Pancreas (tissue), 10 donors: ENCODE measurements around the gene LRRC4B. TPM values are rescaled to one million over a fixed set of nuclear protein-coding genes. Genes with fewer than 3 reads are reported as not detected.

ENCODE experiments used
- ATAC-seq, 4 donors: fragments of 200-7000 bp; cut with Tn5 transposase; one replicate each; pipeline versions ENCODE4 v1.8.0 to v1.9.1; 2020; ENCODE audit warnings: mild to moderate bottlenecking in 4 of 4, moderate library complexity in 4 of 4
- DNase-seq, 6 donors: peaks; one replicate each; pipeline ENCODE4 v3.0.0-alpha.2; 2020
- FAIRE-seq: peaks from 2 replicates; lab custom pipeline; 2012; peaks lifted over from hg19 to GRCh38; lab: Jason Lieb, UNC
- H3K27ac ChIP-seq, 4 donors: fragments of 200-600 bp; sonication (generic); 1 replicate in 3 of 4; 2 replicates in 1 of 4; pipeline versions ENCODE4 v1.5.0 to v1.8.0; 2020
- H3K27me3 ChIP-seq, 4 donors: fragments of 200-600 bp; one replicate each; pipeline ENCODE4 v1.8.0; 2021
- H3K36me3 ChIP-seq, 3 donors: fragments of 200-600 bp; sonication (generic) in 1 of 3; one replicate each; pipeline versions ENCODE4 v1.5.0 to v1.8.0; 2020 to 2021
- H3K4me1 ChIP-seq, 3 donors: fragments of 200-600 bp; one replicate each; pipeline ENCODE4 v1.8.0; 2021
- H3K4me3 ChIP-seq, 4 donors: fragments of 200-600 bp; sonication (generic) in 2 of 4; one replicate each; pipeline versions ENCODE4 v1.5.0 to v1.8.0; 2020 to 2021
- H3K9me3 ChIP-seq, 4 donors: fragments of 200-600 bp; one replicate each; pipeline ENCODE4 v1.8.0; 2021
- CTCF ChIP-seq, 4 donors: fragments of 200-600 bp; sonication (generic) in 3 of 4; IDR thresholded peaks; one replicate each; pipeline versions ENCODE4 v1.5.0 to v1.8.0; 2021; ENCODE audit warnings: antibody characterized with exemption in 4 of 4
- WGBS, 2 donors: extraction: QIAGEN DNeasy Blood & Tissue Kit; methylation state at CpG; one replicate each; pipeline ENCODE4 v1.1.7; 2013; 5-methylcytosine and 5-hydroxymethylcytosine counted together
- intact Hi-C, 3 donors: fragments of 100-400 bp; cut with DNase I; formaldehyde crosslinking; loops; one replicate each; pipeline versions ENCODE4 v1.11.1 to v1.14.2; 2022
- polyA plus RNA-seq, 2 donors: library from polyadenylated mRNA; stranded (reverse); fragments of 200-250 nt; gene quantifications; one replicate each; pipeline ENCODE4 v1.2.3, GENCODE V29; 2013
- total RNA-seq, 6 donors: library from RNA; stranded (reverse); fragmentation: NEBNext Ultra II Directional in 4 of 6; extraction: Animal tissue kit (Norgen Biotek cat#: 25700) in 4 of 6; gene quantifications; one replicate each; pipeline versions ENCODE4 v1.2.1 to v1.2.4, GENCODE V29; 2021 to 2023
- donor health status: healthy with polysubstance abuse.
- donor health status: DM: no; HTN: no; CAD: no; lungs with moderate emphysema.
- donor health status: DM: no; HTN: no; CAD: no.
- donor health status: control.
- donor health status: control.
- donor health status: Bipolar disorder and iron deficiency.
- donor health status: DM: yes; HTN: yes; CAD: no.
- donor health status: DM: no; HTN: no; CAD: no.
- donor health status: DM: no; HTN: no; CAD: no.
- donor health status: DM: yes; HTN: yes; CAD: no.

The LRRC4B gene
- total and polyA plus RNA-seq, 8 donors, result 0.09 to 2.1 (median 0.50) TPM

- Histone ChIP-seq H3K27me3 (no peaks in the 10 kb centered on the region), H3K4me3 (no peak overlapping the region), H3K36me3 (no peaks in the 10 kb centered on the region), H3K4me1 (no peaks in the 10 kb centered on the region), H3K27ac (no peak overlapping the region), H3K9me3 (no peaks in the 10 kb centered on the region)
- ATAC-seq, result no peak
- intact Hi-C loops, result no loop called here
- 53 to 64% methylated on average over 13 of the region's 13 CpGs for WGBS, 2 donors
- FAIRE-seq, result no peak
- TF ChIP-seq CTCF (IDR thresholded peaks at IDR 0.05), result no peak
- no peak for DNase-seq
These were observed 5.7 kb upstream of the LRRC4B start for GRCh38 chr19:50573741-50574461.

GRCh38 chr19:50570997-50571396, 2.8 kb upstream of the LRRC4B start:
- H3K27ac ChIP-seq, result no peak overlapping the region
- no peak for TF ChIP-seq CTCF (IDR thresholded peaks at IDR 0.05)
- 51 to 71% methylated on average over 11 of the region's 11 CpGs for WGBS, 2 donors
- H3K27me3 ChIP-seq, result no peaks in the 10 kb centered on the region
- no peaks in the 10 kb centered on the region for H3K36me3 ChIP-seq
- no peaks in the 10 kb centered on the region for H3K9me3 ChIP-seq
- DNase-seq, result no peak
- no peak for ATAC-seq
- no peak for FAIRE-seq
- intact Hi-C loops, result no loop called here
- H3K4me3 ChIP-seq, result no peak overlapping the region
- no peaks in the 10 kb centered on the region for H3K4me1 ChIP-seq

- Histone ChIP-seq H3K27ac (no peak overlapping the region), H3K9me3 (no peaks in the 10 kb centered on the region), H3K4me3 (no peak overlapping the region), H3K4me1 (no peaks in the 10 kb centered on the region), H3K27me3 (no peaks in the 10 kb centered on the region), H3K36me3 (no peaks in the 10 kb centered on the region)
- 66 to 77% methylated on average over 19 of the region's 19 CpGs for WGBS, 2 donors
- FAIRE-seq, result no peak
- intact Hi-C loops, result no loop called here
- ATAC-seq, result no peak
- DNase-seq, result no peak
- TF ChIP-seq CTCF (IDR thresholded peaks at IDR 0.05), result no peak
These were observed 1.8 kb upstream of the LRRC4B start for GRCh38 chr19:50569938-50570540.

GRCh38 chr19:50568728-50569698, 778 bp upstream of the LRRC4B start:
- WGBS, 2 donors, result 25 to 33% methylated on average over 18 to 20 of the region's 20 CpGs

More at GRCh38 chr19:50568728-50569698, 778 bp upstream of the LRRC4B start:
- no peak for ATAC-seq
- Histone ChIP-seq H3K36me3 (no peaks in the 10 kb centered on the region), H3K4me1 (no peaks in the 10 kb centered on the region), H3K9me3 (no peaks in the 10 kb centered on the region), H3K27me3 (peaks cover 0 to 2% (median 0%) of the 10 kb centered on the region in 4 donors), H3K27ac (no peak overlapping the region), H3K4me3 (no peak overlapping the region)
- intact Hi-C loops, result no loop called here
- DNase-seq, result no peak
- no peak for TF ChIP-seq CTCF (IDR thresholded peaks at IDR 0.05)
- no peak for FAIRE-seq
